ENCODE results near the gene SLCO4C1. TPM values are rescaled to one million over a fixed set of nuclear protein-coding genes. Genes with fewer than 3 reads are reported as not detected.

Gene SLCO4C1
- total RNA-seq, 1 donor from 2014 or later = 0.08 TPM

Other genes starting within 250 kb of the SLCO4C1 start
- gene SLCO6A1, start 202.7 kb upstream of the SLCO4C1 start, total RNA-seq = not detected

Data from Right ventricle myocardium inferior (tissue), 1 donor.